ENCODE data around the gene TMA7.

TMA7 gene

DNA sequence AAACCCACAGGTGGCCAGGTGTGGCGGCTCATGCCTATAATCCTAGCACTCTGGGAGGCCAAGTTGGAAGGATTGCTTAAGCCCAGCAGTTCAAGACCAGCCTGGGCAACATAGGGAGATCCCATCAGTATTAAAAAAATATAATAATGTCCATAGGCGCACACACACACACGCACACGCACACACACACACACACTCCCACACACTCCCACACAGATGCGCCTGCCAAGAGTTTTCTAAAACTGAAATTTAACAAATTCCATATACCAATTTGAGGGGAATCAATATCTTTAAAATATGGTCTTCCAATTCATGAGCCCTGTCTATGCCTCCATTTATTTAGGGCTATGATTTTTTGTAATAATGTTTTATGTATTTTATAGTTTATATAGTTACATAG, 46.9 kb downstream of the TMA7 start:
- Histone ChIP-seq H3K4me3 (ENCODE audit: low read depth, low read length) (no peak overlapping the region), H2AFZ (no peak overlapping the region), H3K79me2 (no peaks in the 10 kb centered on the region), H3K36me3 (ENCODE audit: control insufficient read depth, insufficient read depth, low read length) (no peaks in the 10 kb centered on the region), H3K27ac (no peak overlapping the region), H3K4me1 (no peaks in the 10 kb centered on the region), H3K9ac (no peak overlapping the region), H3K27me3 (ENCODE audit: control insufficient read depth, insufficient read depth, low read length) (no peaks in the 10 kb centered on the region), H3K9me3 (ENCODE audit: control insufficient read depth, low read length) (no peaks in the 10 kb centered on the region), H3K4me2 (ENCODE audit: low read length) (no peak overlapping the region)
- TF ChIP-seq, protein P1, sequence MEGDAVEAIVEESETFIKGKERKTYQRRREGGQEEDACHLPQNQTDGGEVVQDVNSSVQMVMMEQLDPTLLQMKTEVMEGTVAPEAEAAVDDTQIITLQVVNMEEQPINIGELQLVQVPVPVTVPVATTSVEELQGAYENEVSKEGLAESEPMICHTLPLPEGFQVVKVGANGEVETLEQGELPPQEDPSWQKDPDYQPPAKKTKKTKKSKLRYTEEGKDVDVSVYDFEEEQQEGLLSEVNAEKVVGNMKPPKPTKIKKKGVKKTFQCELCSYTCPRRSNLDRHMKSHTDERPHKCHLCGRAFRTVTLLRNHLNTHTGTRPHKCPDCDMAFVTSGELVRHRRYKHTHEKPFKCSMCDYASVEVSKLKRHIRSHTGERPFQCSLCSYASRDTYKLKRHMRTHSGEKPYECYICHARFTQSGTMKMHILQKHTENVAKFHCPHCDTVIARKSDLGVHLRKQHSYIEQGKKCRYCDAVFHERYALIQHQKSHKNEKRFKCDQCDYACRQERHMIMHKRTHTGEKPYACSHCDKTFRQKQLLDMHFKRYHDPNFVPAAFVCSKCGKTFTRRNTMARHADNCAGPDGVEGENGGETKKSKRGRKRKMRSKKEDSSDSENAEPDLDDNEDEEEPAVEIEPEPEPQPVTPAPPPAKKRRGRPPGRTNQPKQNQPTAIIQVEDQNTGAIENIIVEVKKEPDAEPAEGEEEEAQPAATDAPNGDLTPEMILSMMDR (IDR thresholded peaks at IDR 0.05): no peak

DNA sequence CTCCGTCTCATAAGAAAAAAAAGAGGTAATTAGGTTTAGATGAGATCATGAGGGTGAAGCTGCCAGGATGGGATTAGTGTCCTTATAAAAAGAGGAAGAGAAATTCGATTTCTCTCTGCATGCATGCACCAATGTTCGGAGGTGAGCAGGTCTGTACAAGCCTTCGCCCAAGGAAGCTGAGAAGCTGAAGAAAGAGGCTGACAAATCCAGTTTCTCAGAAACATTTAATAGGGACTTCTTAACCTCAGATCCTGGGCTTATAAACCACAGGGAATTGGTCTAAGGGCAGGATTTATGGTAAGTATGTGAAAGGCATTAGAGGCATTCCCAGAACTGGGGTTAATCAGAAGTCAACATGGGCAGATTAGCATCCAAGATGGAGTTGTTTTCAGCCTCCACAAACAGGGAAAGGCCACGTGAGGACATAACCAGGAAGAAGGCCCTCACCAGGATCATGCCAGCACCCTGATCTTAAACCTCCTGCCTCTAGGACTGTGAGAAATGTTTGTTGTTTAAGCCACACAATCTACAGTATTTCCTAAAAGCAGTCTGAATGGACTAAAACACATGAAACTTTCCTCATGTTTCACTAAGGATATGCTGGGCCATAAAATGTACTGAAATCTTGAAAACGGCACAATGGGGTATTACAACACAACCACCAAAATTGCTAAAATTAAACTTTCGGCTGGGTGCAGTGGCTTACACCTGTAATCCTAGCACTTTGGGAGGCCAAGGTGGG, 52.6 kb downstream of the TMA7 start:
- H3K27ac ChIP-seq: no peak overlapping the region
- H3K36me3 ChIP-seq (ENCODE audit: control insufficient read depth, insufficient read depth, low read length): no peaks in the 10 kb centered on the region
- H3K9me3 ChIP-seq (ENCODE audit: control insufficient read depth, low read length): no peaks in the 10 kb centered on the region
- TF ChIP-seq, protein P1 (IDR thresholded peaks at IDR 0.05): no peak
- H3K9ac ChIP-seq: no peak overlapping the region
- no peak overlapping the region for H2AFZ ChIP-seq
- H3K4me3 ChIP-seq (ENCODE audit: low read depth, low read length): no peak overlapping the region
- no peaks in the 10 kb centered on the region for H3K79me2 ChIP-seq
- H3K4me1 ChIP-seq: no peaks in the 10 kb centered on the region
- no peaks in the 10 kb centered on the region for H3K27me3 ChIP-seq (ENCODE audit: control insufficient read depth, insufficient read depth, low read length)
- H3K4me2 ChIP-seq (ENCODE audit: low read length): no peak overlapping the region

GRCh38 chr3:48493203-48493501, 53.1 kb downstream of the TMA7 start:
- Histone ChIP-seq H3K9ac (no peak overlapping the region), H3K4me3 (ENCODE audit: low read depth, low read length) (no peak overlapping the region), H3K27ac (no peak overlapping the region), H3K36me3 (ENCODE audit: control insufficient read depth, insufficient read depth, low read length) (no peaks in the 10 kb centered on the region), H2AFZ (no peak overlapping the region), H3K4me1 (no peaks in the 10 kb centered on the region), H3K9me3 (ENCODE audit: control insufficient read depth, low read length) (no peaks in the 10 kb centered on the region), H3K27me3 (ENCODE audit: control insufficient read depth, insufficient read depth, low read length) (no peaks in the 10 kb centered on the region), H3K4me2 (ENCODE audit: low read length) (no peak overlapping the region), H3K79me2 (no peaks in the 10 kb centered on the region)
- TF ChIP-seq, protein P1 (IDR thresholded peaks at IDR 0.05): no peak

All from parathyroid adenoma (tissue), 2 donors.